Endodermal cell (in vitro differentiated cells): ENCODE measurements around the gene H3-3A. TPM values are rescaled to one million over a fixed set of nuclear protein-coding genes. Genes with fewer than 3 reads are reported as not detected.

Experiments
- DNase-seq: peaks from one replicate; pipeline ENCODE4 v3.0.0-alpha.2; 2017
- H3K27ac ChIP-seq: 2 replicates; pipeline ENCODE4 v1.5.1; 2013; ENCODE audit warnings: mild to moderate bottlenecking, low read depth, low read length, moderate library complexity
- H3K27me3 ChIP-seq: 2 replicates; pipeline ENCODE4 v1.6.1; 2013; ENCODE audit warnings: mild to moderate bottlenecking, low read length, moderate library complexity; ENCODE audit not compliant: insufficient read depth, control insufficient read depth, poor library complexity, severe bottlenecking
- H3K36me3 ChIP-seq: 2 replicates; pipeline ENCODE4 v1.7.0; 2013; ENCODE audit warnings: mild to moderate bottlenecking, low read length, moderate library complexity; ENCODE audit not compliant: control insufficient read depth, insufficient read depth
- H3K4me1 ChIP-seq: one replicate; pipeline ENCODE4 v1.7.0; 2013; ENCODE audit warnings: low read length; ENCODE audit not compliant: control insufficient read depth, insufficient read depth
- H3K4me3 ChIP-seq: 2 replicates; pipeline ENCODE4 v1.5.1; 2013; ENCODE audit warnings: mild to moderate bottlenecking, low read length, moderate library complexity
- H3K9ac ChIP-seq: 2 replicates; pipeline ENCODE4 v1.6.1; 2013; ENCODE audit warnings: mild to moderate bottlenecking, low read length, moderate library complexity; ENCODE audit not compliant: poor library complexity, severe bottlenecking; ENCODE audit errors: extremely low read depth
- H3K9me3 ChIP-seq: 2 replicates; pipeline ENCODE4 v1.6.1; 2013; ENCODE audit warnings: mild to moderate bottlenecking, low read length, moderate library complexity; ENCODE audit not compliant: control insufficient read depth
- H3K27ac Mint-ChIP-seq: 2 replicates; pipeline ENCODE4 v1.8.0; 2020; ENCODE audit warnings: mixed read lengths
- H3K27me3 Mint-ChIP-seq: 2 replicates; pipeline ENCODE4 v1.8.0; 2021; ENCODE audit warnings: mild to moderate bottlenecking, mixed read lengths; ENCODE audit not compliant: insufficient read depth
- H3K36me3 Mint-ChIP-seq: 2 replicates; pipeline ENCODE4 v1.8.0; 2020; ENCODE audit warnings: low read depth, mixed read lengths
- H3K4me1 Mint-ChIP-seq: 2 replicates; pipeline ENCODE4 v1.8.0; 2020; ENCODE audit warnings: mixed read lengths
- H3K4me3 Mint-ChIP-seq: 2 replicates; pipeline ENCODE4 v1.8.0; 2020; ENCODE audit warnings: mild to moderate bottlenecking, moderate library complexity, mixed read lengths
- H3K9me3 Mint-ChIP-seq: 2 replicates; pipeline ENCODE4 v1.8.0; 2020; ENCODE audit warnings: mild to moderate bottlenecking, mixed read lengths
- WGBS, 2 experiments: methylation state at CpG; one replicate each; pipeline versions ENCODE4 v1.1.5 to v1.1.7; 2013; ENCODE audit warnings: missing lambda C conversion rate in 2 of 2, mixed read lengths in 1 of 2; ENCODE audit not compliant: insufficient coverage in 1 of 2, insufficient read length in 1 of 2; 5-methylcytosine and 5-hydroxymethylcytosine counted together
- total RNA-seq, 2 donors: library from RNA; stranded (reverse); fragmentation: NEBNext Ultra II Directional in 1 of 2; extraction: Animal tissue kit (Norgen Biotek cat#: 25700) in 1 of 2; gene quantifications; 2 replicates in 1 of 2; 3 replicates in 1 of 2; pipeline ENCODE4 v1.2.1, GENCODE V29; 2021
- TF ChIP-seq, protein P1 (sequence below): fragments of 200-600 bp; sonication (generic); conservative IDR thresholded peaks from 2 replicates; pipeline ENCODE4 v1.5.0; 2021; ENCODE audit warnings: antibody characterized with exemption, mild to moderate bottlenecking

H3-3A gene
- total RNA-seq, 2 donors from 2014 or later, result 733 to 829 TPM

DNA sequence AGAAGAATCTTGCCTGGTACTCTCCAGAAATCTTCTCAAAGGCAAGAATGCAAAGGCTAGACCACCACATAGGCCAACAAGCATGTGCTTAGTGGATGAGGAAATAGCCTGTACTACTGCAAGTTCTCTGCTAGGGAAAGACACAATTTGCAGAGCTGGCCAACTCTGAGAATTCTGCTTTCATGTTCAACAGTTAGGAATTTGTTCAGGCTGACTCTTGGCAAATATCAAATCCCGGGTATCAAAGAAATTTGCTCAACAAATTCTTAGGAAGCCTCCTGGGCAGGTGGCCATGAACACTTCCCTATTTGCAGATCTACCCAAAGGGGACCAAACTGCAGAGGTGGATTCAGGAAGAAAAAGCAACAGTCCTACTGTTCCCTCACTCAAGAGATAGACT lies 15.0 kb upstream of the H3-3A start:
- H3K27ac Mint-ChIP-seq, result no peak overlapping the region

DNA sequence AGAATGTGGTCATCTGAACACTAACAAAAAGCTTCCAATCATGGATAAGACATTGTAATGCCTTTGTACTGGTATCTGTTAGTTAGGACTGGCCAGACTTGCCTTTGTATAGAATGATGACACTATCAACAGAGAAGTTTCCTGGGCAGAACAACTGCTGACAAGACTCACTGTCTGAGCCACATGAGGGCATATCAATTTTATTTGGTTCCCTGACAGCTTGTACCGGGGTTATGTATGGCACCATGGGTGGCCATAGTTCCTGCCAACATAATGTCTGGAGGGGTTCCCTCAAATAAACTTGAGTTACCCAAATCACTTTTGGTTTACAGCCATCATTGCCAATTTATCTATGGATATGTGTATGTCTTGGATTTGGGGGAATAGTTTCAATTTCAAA lies 13.6 kb upstream of the H3-3A start:
- peaks cover 12% of the 10 kb centered on the region for H3K36me3 Mint-ChIP-seq
- peaks cover 2% of the 10 kb centered on the region for H3K4me1 Mint-ChIP-seq
- peaks cover 6% of the 10 kb centered on the region for H3K9me3 ChIP-seq
- no peak overlapping the region for H3K4me3 ChIP-seq
- no peak overlapping the region for H3K27ac ChIP-seq
- no peak for DNase-seq
- no peaks in the 10 kb centered on the region for H3K27me3 ChIP-seq
- TF ChIP-seq, protein P1, sequence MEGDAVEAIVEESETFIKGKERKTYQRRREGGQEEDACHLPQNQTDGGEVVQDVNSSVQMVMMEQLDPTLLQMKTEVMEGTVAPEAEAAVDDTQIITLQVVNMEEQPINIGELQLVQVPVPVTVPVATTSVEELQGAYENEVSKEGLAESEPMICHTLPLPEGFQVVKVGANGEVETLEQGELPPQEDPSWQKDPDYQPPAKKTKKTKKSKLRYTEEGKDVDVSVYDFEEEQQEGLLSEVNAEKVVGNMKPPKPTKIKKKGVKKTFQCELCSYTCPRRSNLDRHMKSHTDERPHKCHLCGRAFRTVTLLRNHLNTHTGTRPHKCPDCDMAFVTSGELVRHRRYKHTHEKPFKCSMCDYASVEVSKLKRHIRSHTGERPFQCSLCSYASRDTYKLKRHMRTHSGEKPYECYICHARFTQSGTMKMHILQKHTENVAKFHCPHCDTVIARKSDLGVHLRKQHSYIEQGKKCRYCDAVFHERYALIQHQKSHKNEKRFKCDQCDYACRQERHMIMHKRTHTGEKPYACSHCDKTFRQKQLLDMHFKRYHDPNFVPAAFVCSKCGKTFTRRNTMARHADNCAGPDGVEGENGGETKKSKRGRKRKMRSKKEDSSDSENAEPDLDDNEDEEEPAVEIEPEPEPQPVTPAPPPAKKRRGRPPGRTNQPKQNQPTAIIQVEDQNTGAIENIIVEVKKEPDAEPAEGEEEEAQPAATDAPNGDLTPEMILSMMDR, result no peak
- peaks cover 2% of the 10 kb centered on the region for H3K9me3 Mint-ChIP-seq
- H3K4me3 Mint-ChIP-seq, result no peak overlapping the region
- H3K4me1 ChIP-seq, result no peaks in the 10 kb centered on the region
- H3K36me3 ChIP-seq, result no peaks in the 10 kb centered on the region
- 75 to 90% methylated on average over 1 of the region's 1 CpG for WGBS, 2 experiments
- peaks cover 6% of the 10 kb centered on the region for H3K27me3 Mint-ChIP-seq
- no peak overlapping the region for H3K9ac ChIP-seq
- no peak overlapping the region for H3K27ac Mint-ChIP-seq

More for the DNA sequence above, 15.0 kb upstream of the H3-3A start:
- peaks cover 6% of the 10 kb centered on the region for H3K9me3 ChIP-seq
- H3K4me3 ChIP-seq, result no peak overlapping the region
- H3K27me3 Mint-ChIP-seq, result peaks cover 6% of the 10 kb centered on the region
- no peak overlapping the region for H3K4me3 Mint-ChIP-seq
- H3K9ac ChIP-seq, result no peak overlapping the region
- no peaks in the 10 kb centered on the region for H3K36me3 ChIP-seq
- WGBS, 2 experiments, result 86 to 92% methylated on average over 1 of the region's 1 CpG
- H3K27ac ChIP-seq, result no peak overlapping the region
- DNase-seq, result no peak
- no peaks in the 10 kb centered on the region for H3K4me1 Mint-ChIP-seq
- H3K9me3 Mint-ChIP-seq, result peaks cover 2% of the 10 kb centered on the region
- TF ChIP-seq, protein P1, result no peak
- H3K27me3 ChIP-seq, result no peaks in the 10 kb centered on the region
- no peaks in the 10 kb centered on the region for H3K4me1 ChIP-seq
- H3K36me3 Mint-ChIP-seq, result peaks cover 10% of the 10 kb centered on the region

DNA sequence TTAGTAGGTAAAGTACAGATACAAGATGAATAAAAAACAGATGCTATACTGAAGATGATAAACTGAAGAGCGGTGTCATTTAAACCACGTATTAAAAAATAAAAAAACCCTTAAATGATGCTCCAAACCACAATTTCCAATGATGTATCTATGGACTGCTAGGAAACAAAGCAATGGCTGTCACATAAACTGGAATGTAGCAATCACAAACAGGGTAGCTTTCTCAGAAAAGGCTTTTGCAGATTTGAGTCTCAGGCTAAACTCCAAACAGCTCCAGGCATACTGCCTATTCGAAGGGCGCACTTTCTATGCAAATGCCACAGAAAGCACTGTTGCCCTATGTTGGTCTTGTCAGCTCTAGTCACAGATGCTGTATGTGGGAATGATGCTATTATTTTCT lies 12.4 kb upstream of the H3-3A start:
- H3K36me3 ChIP-seq, result no peaks in the 10 kb centered on the region
- peaks cover 6% of the 10 kb centered on the region for H3K27me3 Mint-ChIP-seq
- TF ChIP-seq, protein P1, result no peak
- WGBS, 2 experiments, result 92 to 100% methylated on average over 4 of the region's 4 CpGs
- H3K4me1 Mint-ChIP-seq, result peaks cover 12% of the 10 kb centered on the region
- H3K27ac Mint-ChIP-seq, result no peak overlapping the region
- no peaks in the 10 kb centered on the region for H3K9me3 ChIP-seq
- no peaks in the 10 kb centered on the region for H3K9me3 Mint-ChIP-seq
- no peak overlapping the region for H3K4me3 ChIP-seq
- peaks cover 6% of the 10 kb centered on the region for H3K36me3 Mint-ChIP-seq
- no peak for DNase-seq
- H3K4me3 Mint-ChIP-seq, result no peak overlapping the region
- H3K4me1 ChIP-seq, result peaks cover 8% of the 10 kb centered on the region
- H3K27me3 ChIP-seq, result no peaks in the 10 kb centered on the region
- H3K9ac ChIP-seq, result no peak overlapping the region
- H3K27ac ChIP-seq, result no peak overlapping the region
